ENCODE data around the gene RND3.

- TF ChIP-seq CTCF (conservative IDR thresholded peaks at IDR 0.05 in 1 of 2, IDR thresholded peaks at IDR 0.05 in 1 of 2; ENCODE audit: extremely low read depth in 1 of 2, insufficient read depth in 1 of 2, low read depth in 1 of 2, low read length in 2 of 2) (no peak), EZH2 (IDR thresholded peaks at IDR 0.05; ENCODE audit: borderline replicate concordance, low read length) (no peak)
These were observed 42.1 kb downstream of the RND3 start for GRCh38 chr2:150445398-150445797.
